Stimulated activated effector memory CD8-positive, alpha-beta T cell treated with anti-CD3 and anti-CD28 coated beads, Interleukin-12 subunit alpha, Interleukin-12 subunit beta, amount 100 ng/mL, for 72 hours (primary cell): ENCODE data around the gene XPO1.
"Not testable (repeated sequence)": the region's sequence is repeated elsewhere in the genome, so short reads cannot be mapped to it uniquely, and the experiment has no call there.

Experiments used
- ATAC-seq: fragments of 150-1000 bp; cut with Tn5 transposase; 2 replicates; pipeline ENCODE4 v1.10.0; 2021
- DNase-seq, 2 donors: peaks; one replicate each; pipeline ENCODE4 v3.0.0; 2021 to 2022; ENCODE audit warnings: low spot score in 2 of 2
- H3K27ac Mint-ChIP-seq: one replicate; pipeline ENCODE4 v1.8.0; 2022; ENCODE audit warnings: mild to moderate bottlenecking, mixed read lengths
- H3K36me3 Mint-ChIP-seq: one replicate; pipeline ENCODE4 v1.8.0; 2022; ENCODE audit warnings: mild to moderate bottlenecking, mixed read lengths
- H3K4me1 Mint-ChIP-seq: one replicate; pipeline ENCODE4 v1.8.0; 2022; ENCODE audit warnings: mixed read lengths
- H3K4me3 Mint-ChIP-seq: one replicate; pipeline ENCODE4 v1.8.0; 2022; ENCODE audit warnings: mild to moderate bottlenecking, mixed read lengths
- H3K9me3 Mint-ChIP-seq: one replicate; pipeline ENCODE4 v1.8.0; 2022; ENCODE audit warnings: mixed read lengths

XPO1 gene

GRCh38 chr2:61538200-61538919 is at the start of gene XPO1:
Gene XPO1 (minus strand): TSS chr2:61538356. CDS start chr2:61533897, 4,459 bp downstream.
- ATAC-seq: peak; percentile 90
- Mint-ChIP-seq H3K4me3 (peak within 1 kb of the TSS; percentile 98), H3K27ac (peak within 1 kb of the TSS; percentile 100), H3K9me3 (no peaks in the 10 kb centered on the region), H3K4me1 (peaks cover 34% of the 10 kb centered on the region), H3K36me3 (peaks cover 51% of the 10 kb centered on the region)
- peak; percentile 97 to 99 for DNase-seq

- H3K4me3 Mint-ChIP-seq, H3K9me3 Mint-ChIP-seq, H3K36me3 Mint-ChIP-seq, ATAC-seq, DNase-seq, H3K4me1 Mint-ChIP-seq, H3K27ac Mint-ChIP-seq: not testable (repeated sequence)
Observed at GRCh38 chr2:61586928-61587327, 48.8 kb upstream of the XPO1 start.

- no peak overlapping the region for H3K27ac Mint-ChIP-seq
- H3K4me3 Mint-ChIP-seq: no peak overlapping the region
- ATAC-seq (no peak), DNase-seq (no peak)
- H3K9me3 Mint-ChIP-seq: no peaks in the 10 kb centered on the region
- H3K36me3 Mint-ChIP-seq: no peaks in the 10 kb centered on the region
- no peaks in the 10 kb centered on the region for H3K4me1 Mint-ChIP-seq
Observed at GRCh38 chr2:61585383-61585782, 47.2 kb upstream of the XPO1 start.

DNA sequence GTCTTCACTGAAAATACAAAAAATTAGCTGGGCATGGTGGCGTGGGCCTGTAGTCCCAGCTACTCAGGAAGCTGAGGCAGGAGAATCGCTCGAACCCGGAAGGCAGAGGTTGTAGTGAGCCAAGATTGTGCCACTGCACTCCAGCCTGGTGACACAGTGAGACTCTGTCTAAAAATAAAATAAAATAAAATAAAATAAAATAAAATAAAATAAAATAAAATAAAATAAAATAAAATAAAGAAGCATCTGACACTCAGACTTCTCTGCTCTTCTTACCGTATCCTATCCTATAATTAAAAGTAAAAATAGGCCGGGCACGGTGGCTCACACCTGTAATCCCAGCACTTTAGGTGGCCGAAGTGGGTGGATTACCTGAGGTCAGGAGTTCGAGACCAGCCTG is 46.2 kb upstream of the XPO1 start:
- not testable (repeated sequence) for DNase-seq, ATAC-seq, H3K9me3 Mint-ChIP-seq, H3K27ac Mint-ChIP-seq, H3K36me3 Mint-ChIP-seq, H3K4me1 Mint-ChIP-seq, H3K4me3 Mint-ChIP-seq

GRCh38 chr2:61582165-61582564 is 44.0 kb upstream of the XPO1 start:
- Mint-ChIP-seq H3K27ac (no peak overlapping the region), H3K36me3 (no peaks in the 10 kb centered on the region), H3K4me3 (no peak overlapping the region), H3K9me3 (no peaks in the 10 kb centered on the region), H3K4me1 (no peaks in the 10 kb centered on the region)
- ATAC-seq (no peak), DNase-seq (no peak)

GRCh38 chr2:61581716-61582115 is 43.6 kb upstream of the XPO1 start:
- Mint-ChIP-seq H3K4me3 (no peak overlapping the region), H3K36me3 (no peaks in the 10 kb centered on the region), H3K4me1 (no peaks in the 10 kb centered on the region), H3K9me3 (no peaks in the 10 kb centered on the region), H3K27ac (no peak overlapping the region)
- ATAC-seq (no peak), DNase-seq (no peak)

DNA sequence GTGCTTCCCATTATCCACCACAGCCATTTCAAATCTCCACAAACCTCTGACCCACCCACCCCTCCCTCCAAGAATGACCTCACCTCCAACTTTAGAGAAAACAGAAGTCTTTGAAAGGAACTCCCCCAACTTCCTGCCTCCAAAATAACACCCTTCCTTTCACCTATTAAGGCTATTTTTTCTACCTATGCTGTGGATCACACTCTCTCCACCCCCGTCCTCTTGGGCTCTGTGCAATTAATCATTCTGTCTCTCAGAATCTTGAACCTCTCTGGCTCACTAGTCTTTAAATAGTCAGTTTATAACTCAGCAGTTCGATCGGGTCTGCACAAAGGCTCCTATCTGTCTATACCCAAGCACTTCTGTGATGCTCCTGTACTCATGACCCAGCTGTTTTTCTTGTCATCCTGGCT is 37.3 kb upstream of the XPO1 start:
- Mint-ChIP-seq H3K4me3 (no peak overlapping the region), H3K9me3 (no peaks in the 10 kb centered on the region), H3K27ac (peak overlapping the region; percentile 21), H3K4me1 (peaks cover 9% of the 10 kb centered on the region), H3K36me3 (no peaks in the 10 kb centered on the region)
- ATAC-seq (peak; percentile 37), DNase-seq (no peak)

- DNase-seq (no peak), ATAC-seq (no peak)
- Mint-ChIP-seq H3K9me3 (no peaks in the 10 kb centered on the region), H3K4me3 (no peak overlapping the region), H3K27ac (no peak overlapping the region), H3K4me1 (no peaks in the 10 kb centered on the region), H3K36me3 (no peaks in the 10 kb centered on the region)
Observed at GRCh38 chr2:61566566-61566965, 28.4 kb upstream of the XPO1 start.

GRCh38 chr2:61562615-61563014 is 24.5 kb upstream of the XPO1 start:
- ATAC-seq (no peak), DNase-seq (no peak)
- no peaks in the 10 kb centered on the region for H3K4me1 Mint-ChIP-seq
- H3K9me3 Mint-ChIP-seq: no peaks in the 10 kb centered on the region
- no peak overlapping the region for H3K4me3 Mint-ChIP-seq
- no peaks in the 10 kb centered on the region for H3K36me3 Mint-ChIP-seq
- no peak overlapping the region for H3K27ac Mint-ChIP-seq

- DNase-seq (no peak), ATAC-seq (no peak)
- no peaks in the 10 kb centered on the region for H3K36me3 Mint-ChIP-seq
- no peaks in the 10 kb centered on the region for H3K4me1 Mint-ChIP-seq
- no peak overlapping the region for H3K27ac Mint-ChIP-seq
- H3K9me3 Mint-ChIP-seq: no peaks in the 10 kb centered on the region
- H3K4me3 Mint-ChIP-seq: no peak overlapping the region
Observed at GRCh38 chr2:61558160-61558559, 20.0 kb upstream of the XPO1 start.

DNA sequence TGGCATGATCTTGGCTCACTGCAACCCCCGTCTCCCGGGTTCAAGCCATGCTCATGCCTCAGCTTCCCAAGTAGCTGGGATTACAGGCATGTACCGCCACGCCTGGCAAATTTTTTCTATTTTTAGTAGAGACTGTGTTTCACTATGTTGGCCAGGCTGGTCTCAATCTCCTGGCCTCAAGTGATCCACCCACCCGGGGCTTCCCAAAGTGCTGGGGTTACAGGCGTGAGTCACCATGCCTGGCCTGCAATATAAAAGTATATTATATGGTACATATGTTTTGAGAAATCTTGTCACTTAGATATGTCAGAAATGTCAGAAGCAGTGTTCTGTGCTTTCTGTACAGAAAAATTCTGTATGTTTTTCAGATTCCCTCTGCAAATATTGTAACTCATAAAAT is 19.2 kb upstream of the XPO1 start:
- ATAC-seq (no peak), DNase-seq (no peak)
- Mint-ChIP-seq H3K4me1 (no peaks in the 10 kb centered on the region), H3K36me3 (no peaks in the 10 kb centered on the region), H3K4me3 (no peak overlapping the region), H3K27ac (no peak overlapping the region), H3K9me3 (no peaks in the 10 kb centered on the region)

GRCh38 chr2:61554604-61555003 is 16.4 kb upstream of the XPO1 start:
- H3K27ac Mint-ChIP-seq: no peak overlapping the region
- no peaks in the 10 kb centered on the region for H3K4me1 Mint-ChIP-seq
- no peaks in the 10 kb centered on the region for H3K36me3 Mint-ChIP-seq
- H3K9me3 Mint-ChIP-seq: no peaks in the 10 kb centered on the region
- ATAC-seq (peak; percentile 19), DNase-seq (no peak)
- H3K4me3 Mint-ChIP-seq: no peak overlapping the region

- Mint-ChIP-seq H3K9me3 (no peaks in the 10 kb centered on the region), H3K4me1 (no peaks in the 10 kb centered on the region)
Observed at GRCh38 chr2:61550375-61551209, 12.4 kb upstream of the XPO1 start.

DNA sequence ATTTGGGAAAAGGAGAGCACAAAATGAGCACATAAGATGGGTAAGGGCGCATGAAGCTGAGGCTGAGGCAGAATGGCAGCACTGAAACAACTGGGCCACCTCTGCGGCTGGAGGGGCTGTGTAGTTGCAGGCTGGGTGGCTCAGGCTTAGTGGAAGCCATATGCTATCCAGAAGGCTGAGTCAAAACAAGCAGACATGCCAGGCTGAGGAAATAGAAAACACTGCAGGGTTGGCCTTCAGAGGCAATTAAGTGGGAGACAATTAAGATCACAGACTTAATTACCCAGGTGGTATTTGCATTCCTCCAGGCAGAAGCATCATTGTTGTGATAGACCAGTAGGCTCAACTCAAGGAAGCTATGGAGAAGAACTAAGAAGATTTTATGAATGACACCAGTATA is 11.4 kb upstream of the XPO1 start:
- Mint-ChIP-seq H3K4me1 (no peaks in the 10 kb centered on the region), H3K4me3 (no peak overlapping the region), H3K27ac (no peak overlapping the region), H3K36me3 (no peaks in the 10 kb centered on the region), H3K9me3 (no peaks in the 10 kb centered on the region)
- ATAC-seq: no peak
- DNase-seq: no peak

More at GRCh38 chr2:61550375-61551209, 12.4 kb upstream of the XPO1 start:
- no peak overlapping the region for H3K27ac Mint-ChIP-seq
- H3K36me3 Mint-ChIP-seq: no peaks in the 10 kb centered on the region
- no peak overlapping the region for H3K4me3 Mint-ChIP-seq
- DNase-seq (no peak), ATAC-seq (no peak)

GRCh38 chr2:61543062-61543461 is 4.9 kb upstream of the XPO1 start:
- Mint-ChIP-seq H3K4me1 (peaks cover 7% of the 10 kb centered on the region), H3K27ac (no peak overlapping the region), H3K36me3 (peaks cover 13% of the 10 kb centered on the region), H3K9me3 (no peaks in the 10 kb centered on the region), H3K4me3 (no peak overlapping the region)
- ATAC-seq: no peak
- DNase-seq: peak in 1 of 2 donors; percentile 18

GRCh38 chr2:61540167-61540566 is 2.0 kb upstream of the XPO1 start:
- not testable (repeated sequence) for ATAC-seq, H3K4me3 Mint-ChIP-seq
- peaks cover 33% of the 10 kb centered on the region for H3K36me3 Mint-ChIP-seq

More at GRCh38 chr2:61540167-61540566, 2.0 kb upstream of the XPO1 start:
- not testable (repeated sequence) for H3K27ac Mint-ChIP-seq, H3K9me3 Mint-ChIP-seq
- peaks cover 25% of the 10 kb centered on the region for H3K4me1 Mint-ChIP-seq
- DNase-seq: peak in 1 of 2 donors; percentile 49
